Esophagus squamous epithelium (tissue), 4 donors: ENCODE results near the gene PLAGL2.

Source experiments
- POLR2A ChIP-seq, 4 donors: fragments of 450-650 bp; IDR thresholded peaks; one replicate each; pipeline ENCODE4 v1.6.1; 2017; ENCODE audit warnings: antibody characterized with exemption in 4 of 4, mild to moderate bottlenecking in 4 of 4, moderate library complexity in 3 of 4
- TF ChIP-seq, protein P1 (sequence below), 6 experiments: fragments of 450-650 bp in 4 of 6; fragments of 200-600 bp in 2 of 6; sonication (generic) in 2 of 6; IDR thresholded peaks; one replicate each; pipeline ENCODE4 v1.5.1; 2016 to 2019; ENCODE audit warnings: antibody characterized with exemption in 6 of 6, mild to moderate bottlenecking in 4 of 6, moderate library complexity in 4 of 6

DNA sequence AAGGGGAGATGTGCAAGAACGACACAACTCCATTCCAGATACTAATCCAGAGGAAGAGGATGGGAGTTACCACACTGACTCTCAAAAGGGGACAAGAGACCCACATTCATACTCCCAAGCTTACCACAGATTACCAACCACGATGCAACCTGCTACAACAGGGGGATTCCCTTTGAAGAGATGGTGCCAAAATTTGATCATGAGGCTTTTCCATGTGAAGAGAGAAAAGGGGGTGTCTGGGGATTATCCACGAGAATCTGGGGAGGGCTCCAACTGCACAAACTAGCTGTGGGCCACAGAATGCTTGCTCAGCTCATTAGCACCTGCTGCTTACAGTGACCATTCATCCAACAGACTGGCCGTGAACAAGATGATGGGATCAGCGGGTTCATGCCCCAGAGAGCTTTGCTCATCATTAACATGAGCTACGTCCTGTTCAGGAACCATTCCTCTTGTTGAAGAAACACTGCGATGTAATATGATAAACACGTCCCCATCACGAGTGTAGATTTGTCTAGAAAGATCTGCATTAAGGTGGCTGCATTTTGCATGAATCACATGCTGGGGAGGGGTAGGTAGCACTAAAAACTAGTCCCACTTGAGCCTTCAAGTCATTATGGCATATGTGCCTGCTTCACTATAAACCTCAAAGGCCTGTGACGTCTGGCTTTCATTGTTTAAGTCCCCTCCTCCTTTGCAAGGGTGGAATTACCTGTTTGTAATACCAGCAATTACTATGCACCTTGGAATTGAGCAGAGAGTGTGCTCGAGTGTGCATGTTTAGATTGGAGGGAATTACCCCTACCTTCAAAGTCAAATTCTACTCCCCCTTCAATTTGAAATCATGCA is 4.0 kb downstream of the PLAGL2 start:
- TF ChIP-seq, protein P1, sequence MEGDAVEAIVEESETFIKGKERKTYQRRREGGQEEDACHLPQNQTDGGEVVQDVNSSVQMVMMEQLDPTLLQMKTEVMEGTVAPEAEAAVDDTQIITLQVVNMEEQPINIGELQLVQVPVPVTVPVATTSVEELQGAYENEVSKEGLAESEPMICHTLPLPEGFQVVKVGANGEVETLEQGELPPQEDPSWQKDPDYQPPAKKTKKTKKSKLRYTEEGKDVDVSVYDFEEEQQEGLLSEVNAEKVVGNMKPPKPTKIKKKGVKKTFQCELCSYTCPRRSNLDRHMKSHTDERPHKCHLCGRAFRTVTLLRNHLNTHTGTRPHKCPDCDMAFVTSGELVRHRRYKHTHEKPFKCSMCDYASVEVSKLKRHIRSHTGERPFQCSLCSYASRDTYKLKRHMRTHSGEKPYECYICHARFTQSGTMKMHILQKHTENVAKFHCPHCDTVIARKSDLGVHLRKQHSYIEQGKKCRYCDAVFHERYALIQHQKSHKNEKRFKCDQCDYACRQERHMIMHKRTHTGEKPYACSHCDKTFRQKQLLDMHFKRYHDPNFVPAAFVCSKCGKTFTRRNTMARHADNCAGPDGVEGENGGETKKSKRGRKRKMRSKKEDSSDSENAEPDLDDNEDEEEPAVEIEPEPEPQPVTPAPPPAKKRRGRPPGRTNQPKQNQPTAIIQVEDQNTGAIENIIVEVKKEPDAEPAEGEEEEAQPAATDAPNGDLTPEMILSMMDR (IDR thresholded peaks at IDR 0.05) = no peak
- no peak for TF ChIP-seq POLR2A (IDR thresholded peaks at IDR 0.05)
